NCI-H2196 treated with DMSO at 0.1 percent for 48 hours (cell line): ENCODE results near the gene ZBTB24.

ENCODE experiments used
- DNase-seq: peaks from one replicate; lab custom pipeline; 2025; ENCODE audit not compliant: unreplicated experiment; lab: John Stamatoyannopoulos, UW

Gene ZBTB24

GRCh38 chr6:109503327-109504224 is 20.6 kb upstream of the ZBTB24 start:
- no peak for DNase-seq

DNA sequence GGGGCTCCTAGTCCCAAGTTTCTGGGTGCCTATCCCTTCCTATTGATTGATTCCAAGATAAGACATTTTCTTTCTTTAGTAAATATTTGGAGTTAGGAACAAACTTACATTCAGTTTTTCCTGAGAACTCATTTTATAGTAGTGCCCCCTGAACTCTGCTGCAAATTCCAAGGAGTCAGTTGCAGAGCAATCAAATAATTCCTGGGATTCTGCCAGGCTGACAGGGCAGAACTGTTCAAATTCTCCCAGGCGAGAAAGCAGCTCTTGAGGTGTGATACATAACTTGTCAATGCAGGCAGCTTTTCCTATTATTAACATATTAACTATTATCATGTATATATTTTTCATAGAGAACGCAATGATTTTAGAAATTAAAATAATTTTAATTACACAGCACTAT is 15.9 kb upstream of the ZBTB24 start:
- DNase-seq = no peak

DNA sequence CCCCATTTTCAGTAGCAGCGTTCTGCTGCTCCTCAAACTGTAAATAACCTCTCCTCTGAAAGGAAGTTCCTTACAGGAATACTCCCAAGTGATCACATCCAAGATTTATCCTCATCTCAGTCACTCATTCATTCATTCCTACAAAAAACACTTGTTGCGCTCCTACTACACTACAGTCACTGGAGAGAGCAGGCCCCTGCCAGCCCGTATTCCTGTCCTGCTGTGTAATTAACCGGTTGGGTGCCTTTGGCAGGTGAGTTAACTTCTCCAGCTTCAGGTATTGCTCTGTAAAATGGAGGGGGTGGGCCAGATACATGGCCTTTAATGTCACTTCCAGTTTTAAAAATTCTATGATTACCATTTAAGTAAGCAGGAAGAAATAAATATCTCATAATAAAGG is 15.0 kb upstream of the ZBTB24 start:
- no peak for DNase-seq

- no peak for DNase-seq
These were observed 13.2 kb upstream of the ZBTB24 start for GRCh38 chr6:109496036-109496772.

DNA sequence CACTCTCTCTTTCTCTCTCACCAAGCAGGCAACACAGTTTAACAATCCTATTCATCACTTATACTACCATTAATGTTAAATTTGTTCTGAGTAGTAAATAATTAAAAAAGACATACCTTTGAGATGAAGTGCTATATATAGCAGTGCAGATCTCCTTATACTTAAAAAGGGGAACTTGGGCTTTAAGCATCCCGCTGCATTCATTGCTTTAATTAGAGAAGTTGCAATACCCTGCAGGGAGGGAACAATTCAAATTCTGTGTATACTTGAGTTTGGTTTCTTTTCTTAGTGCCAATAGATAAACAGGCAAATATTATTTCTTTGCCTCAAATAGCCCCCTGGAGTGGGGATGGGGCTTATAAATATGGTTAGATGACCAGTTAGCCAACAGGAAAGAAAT is 10.8 kb upstream of the ZBTB24 start:
- no peak for DNase-seq

GRCh38 chr6:109491207-109491938 is 8.4 kb upstream of the ZBTB24 start:
- DNase-seq = peak; percentile 1

- DNase-seq = no peak
These were observed 7.7 kb upstream of the ZBTB24 start for GRCh38 chr6:109490713-109491112.

- DNase-seq = no peak
These were observed 5.0 kb upstream of the ZBTB24 start for GRCh38 chr6:109488001-109488400.

DNA sequence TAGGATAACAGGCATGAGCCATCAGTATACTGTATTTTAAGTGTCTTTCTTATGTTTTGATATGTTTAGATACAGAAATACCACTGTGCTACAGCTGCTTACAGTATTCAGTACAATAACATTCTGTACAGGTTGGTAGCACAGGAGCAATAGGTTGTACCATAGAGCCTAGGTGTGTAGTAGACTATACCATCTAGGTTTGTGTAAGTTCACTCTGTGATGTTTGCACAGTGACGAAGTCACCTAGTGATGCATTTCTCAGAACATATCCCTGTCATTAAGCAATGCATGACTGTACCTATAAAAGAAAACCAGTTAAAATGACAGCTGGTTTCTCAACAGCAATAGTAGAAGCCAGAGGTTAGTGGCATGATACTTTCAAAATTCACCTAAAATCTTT is 3.0 kb upstream of the ZBTB24 start:
- DNase-seq = no peak

- no peak for DNase-seq
These were observed 2.4 kb upstream of the ZBTB24 start for GRCh38 chr6:109485266-109485935.

DNA sequence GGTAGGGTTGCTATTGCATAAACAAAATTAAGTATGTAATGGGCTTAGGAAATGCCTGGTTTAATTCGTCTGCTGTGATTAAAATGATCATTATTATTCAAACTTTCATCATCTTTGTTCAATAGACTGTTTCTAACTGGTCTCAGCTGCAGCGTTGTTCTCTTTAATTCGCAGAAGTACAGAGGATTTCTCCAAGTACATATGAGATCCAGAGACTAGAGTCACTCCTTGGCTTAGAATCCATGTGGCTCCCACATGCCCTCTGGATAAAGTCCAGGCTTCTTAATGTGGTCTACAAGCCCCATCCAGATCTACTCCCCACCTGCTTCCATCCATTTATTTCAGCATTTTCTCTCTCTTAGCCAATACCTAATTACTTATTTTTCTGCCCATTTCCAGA is 1.1 kb upstream of the ZBTB24 start:
- no peak for DNase-seq

DNA sequence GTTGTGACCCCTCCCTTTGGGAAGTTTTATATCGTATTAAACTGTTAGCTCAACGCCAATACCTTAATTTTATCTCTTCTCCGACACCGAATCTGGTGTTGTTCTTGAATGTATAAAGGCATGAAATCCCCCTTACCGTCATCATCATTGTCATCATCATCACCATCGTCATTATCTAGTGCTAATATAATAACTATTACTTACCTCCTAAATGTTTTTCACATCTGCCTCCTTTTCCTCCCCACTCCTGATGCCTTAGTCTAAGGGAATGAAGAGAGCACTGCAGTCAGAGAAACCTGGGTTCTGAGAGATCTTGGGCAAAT is 677 bp upstream of the ZBTB24 start:
- DNase-seq = no peak

DNA sequence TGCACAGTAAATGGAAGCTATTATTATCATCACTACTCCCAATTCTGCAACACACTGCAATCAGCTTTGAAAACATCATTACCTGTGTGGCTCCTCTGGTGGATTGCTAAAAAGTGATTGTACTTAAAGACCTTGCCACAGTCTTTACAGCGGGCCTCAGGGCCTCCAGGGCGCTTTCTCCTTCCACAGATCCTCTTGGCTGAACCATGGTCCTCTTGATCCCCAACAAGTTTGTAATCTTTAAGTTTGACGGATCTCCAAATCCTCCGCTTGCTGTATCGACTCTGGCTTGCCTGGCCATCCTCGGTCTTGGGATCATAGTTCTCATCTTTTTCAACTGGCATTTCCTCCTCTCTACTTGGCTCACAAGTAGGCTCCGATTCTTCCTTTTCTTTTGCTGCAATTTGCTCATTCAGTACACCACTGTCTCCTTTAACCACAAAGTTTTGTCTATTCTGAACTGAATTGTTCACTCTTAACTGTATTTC is 2.0 kb downstream of the ZBTB24 start:
- DNase-seq = no peak

GRCh38 chr6:109478841-109479624 is 4.0 kb downstream of the ZBTB24 start:
- DNase-seq = no peak

- DNase-seq = no peak
These were observed 4.7 kb downstream of the ZBTB24 start for GRCh38 chr6:109478222-109478805.

DNA sequence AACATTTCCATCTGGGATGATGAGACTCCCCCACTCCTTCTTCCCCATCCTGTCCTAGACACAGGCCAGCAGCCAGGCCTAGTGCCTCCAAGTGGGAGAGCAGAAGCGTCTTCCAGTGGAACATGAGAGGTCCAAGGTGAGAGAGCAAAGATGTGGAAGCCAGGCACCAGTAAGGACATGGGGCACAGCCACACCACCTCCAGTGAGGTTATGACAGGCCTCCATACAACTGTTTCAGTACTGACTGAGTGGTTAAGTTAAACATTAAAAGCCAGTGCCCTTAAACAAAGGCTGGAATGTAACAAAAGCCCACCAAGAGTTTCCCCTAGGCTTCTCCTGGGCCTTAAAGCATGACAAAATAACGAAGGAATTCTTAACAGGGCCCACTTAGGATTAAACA is 5.3 kb downstream of the ZBTB24 start:
- no peak for DNase-seq

DNA sequence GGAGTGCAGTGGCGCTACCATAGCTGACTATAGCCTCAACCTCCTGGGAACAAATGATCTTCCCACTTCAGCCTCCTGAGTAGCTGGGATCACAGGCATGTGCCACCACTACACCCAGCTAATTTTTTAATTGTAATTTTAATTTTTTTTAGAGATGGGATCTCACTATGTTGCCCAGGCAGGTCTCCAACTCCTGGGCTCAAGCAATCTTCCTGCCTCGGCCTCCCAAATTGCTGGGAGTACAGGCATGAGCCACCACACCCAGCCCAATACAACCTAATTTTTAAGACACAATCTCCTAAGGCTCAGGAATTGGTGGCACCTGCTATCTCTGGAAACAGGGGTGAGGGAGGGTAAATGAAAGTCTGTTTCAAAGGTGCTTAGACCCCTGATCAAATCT is 5.8 kb downstream of the ZBTB24 start:
- DNase-seq = no peak

DNA sequence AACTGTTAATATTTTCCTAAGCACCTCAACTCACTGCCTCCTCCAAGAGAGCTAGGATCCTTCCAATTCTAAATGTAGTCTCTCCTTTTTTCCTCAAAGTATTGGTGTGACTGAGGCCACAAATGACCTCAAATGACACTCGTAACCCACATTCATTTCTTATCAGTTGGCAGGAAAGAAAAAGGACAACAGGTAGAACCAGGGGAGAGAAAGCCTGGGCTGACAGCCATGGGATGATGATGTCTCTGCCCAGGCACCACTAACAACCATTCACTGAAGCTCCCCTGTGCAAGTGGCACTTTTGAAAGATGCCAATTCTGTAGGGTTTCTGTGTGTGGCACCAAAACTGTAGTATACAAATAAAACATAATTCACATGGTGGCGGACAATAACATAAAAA is 7.4 kb downstream of the ZBTB24 start:
- DNase-seq = no peak

GRCh38 chr6:109474995-109475394 is 8.0 kb downstream of the ZBTB24 start:
- DNase-seq = no peak

DNA sequence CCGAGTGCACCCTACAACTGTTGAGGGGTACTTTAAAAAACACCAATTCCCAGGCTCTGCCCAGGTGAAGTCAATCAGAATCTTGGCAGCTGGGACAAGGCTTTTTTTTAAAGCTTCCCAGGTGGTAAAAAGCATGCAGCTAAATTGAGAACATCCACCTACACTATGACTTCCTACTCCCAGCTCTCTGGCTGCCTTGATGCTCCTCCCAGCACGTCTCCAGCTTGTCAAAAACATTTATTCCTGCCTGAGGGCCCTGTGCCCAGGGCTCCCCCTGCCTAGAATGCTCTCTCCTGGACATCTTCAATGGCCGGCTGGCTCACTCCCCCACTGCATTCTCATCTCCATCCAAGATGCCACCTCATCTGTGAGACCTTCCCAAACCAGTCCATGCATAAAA is 9.9 kb downstream of the ZBTB24 start:
- DNase-seq = no peak
